ENCODE measurements around the gene GIMAP2. TPM values are rescaled to one million over a fixed set of nuclear protein-coding genes. Genes with fewer than 3 reads are reported as not detected.

The GIMAP2 gene
- total RNA-seq, 1 donor from 2014 or later = not detected

DNA sequence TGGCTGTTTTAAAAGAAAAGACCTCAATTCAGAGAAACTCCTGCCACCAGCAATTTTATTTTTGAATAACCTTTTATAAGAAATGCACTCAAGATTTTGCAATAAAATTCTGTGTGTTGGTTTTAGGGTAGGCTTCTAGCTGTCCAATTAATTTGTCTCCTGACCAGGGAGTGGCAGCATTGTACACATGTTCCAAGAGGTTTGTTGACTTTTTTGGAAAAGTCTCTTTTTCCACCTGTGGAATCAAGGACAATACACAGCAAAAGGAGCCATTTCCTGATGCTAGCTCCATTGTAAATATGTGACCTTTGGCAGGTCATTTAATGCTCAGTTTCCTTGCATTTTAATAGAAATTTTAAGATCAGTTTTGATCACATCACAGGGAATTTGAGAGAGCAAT is 53.5 kb downstream of the GIMAP2 start:
- Histone ChIP-seq H3K4me1 (ENCODE audit: insufficient read depth, low read length) (no peaks in the 10 kb centered on the region), H3K4me2 (ENCODE audit: low read length) (no peak overlapping the region), H4K20me1 (ENCODE audit: insufficient read depth, low read length) (no peaks in the 10 kb centered on the region), H3K27me3 (ENCODE audit: insufficient read depth, low read length) (no peaks in the 10 kb centered on the region), H3K9me3 (ENCODE audit: insufficient read depth, low read depth, low read length) (no peaks in the 10 kb centered on the region), H3K79me2 (ENCODE audit: insufficient read depth, low read length) (no peaks in the 10 kb centered on the region), H3K4me3 (ENCODE audit: insufficient read depth, low read depth, low read length) (no peak overlapping the region), H3K9ac (ENCODE audit: low read length) (no peak overlapping the region), H3K27ac (ENCODE audit: low read depth, low read length) (no peak overlapping the region), H3K36me3 (ENCODE audit: insufficient read depth, low read length) (no peaks in the 10 kb centered on the region), H2AFZ (ENCODE audit: low read depth, low read length) (no peak overlapping the region)
- H3K36me3 Mint-ChIP-seq (ENCODE audit: low read depth, unreplicated experiment) = no peaks in the 10 kb centered on the region
- H3K9me3 Mint-ChIP-seq (ENCODE audit: unreplicated experiment) = peaks cover 2% of the 10 kb centered on the region
- TF ChIP-seq, protein P1, sequence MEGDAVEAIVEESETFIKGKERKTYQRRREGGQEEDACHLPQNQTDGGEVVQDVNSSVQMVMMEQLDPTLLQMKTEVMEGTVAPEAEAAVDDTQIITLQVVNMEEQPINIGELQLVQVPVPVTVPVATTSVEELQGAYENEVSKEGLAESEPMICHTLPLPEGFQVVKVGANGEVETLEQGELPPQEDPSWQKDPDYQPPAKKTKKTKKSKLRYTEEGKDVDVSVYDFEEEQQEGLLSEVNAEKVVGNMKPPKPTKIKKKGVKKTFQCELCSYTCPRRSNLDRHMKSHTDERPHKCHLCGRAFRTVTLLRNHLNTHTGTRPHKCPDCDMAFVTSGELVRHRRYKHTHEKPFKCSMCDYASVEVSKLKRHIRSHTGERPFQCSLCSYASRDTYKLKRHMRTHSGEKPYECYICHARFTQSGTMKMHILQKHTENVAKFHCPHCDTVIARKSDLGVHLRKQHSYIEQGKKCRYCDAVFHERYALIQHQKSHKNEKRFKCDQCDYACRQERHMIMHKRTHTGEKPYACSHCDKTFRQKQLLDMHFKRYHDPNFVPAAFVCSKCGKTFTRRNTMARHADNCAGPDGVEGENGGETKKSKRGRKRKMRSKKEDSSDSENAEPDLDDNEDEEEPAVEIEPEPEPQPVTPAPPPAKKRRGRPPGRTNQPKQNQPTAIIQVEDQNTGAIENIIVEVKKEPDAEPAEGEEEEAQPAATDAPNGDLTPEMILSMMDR (IDR thresholded peaks at IDR 0.05; ENCODE audit: insufficient read depth, low read depth, low read length) = no peak
- no peak for TF ChIP-seq EZH2 (IDR thresholded peaks at IDR 0.05; ENCODE audit: insufficient read depth, low read length)
- H3K4me3 Mint-ChIP-seq (ENCODE audit: unreplicated experiment) = no peak overlapping the region
- H3K27me3 Mint-ChIP-seq (ENCODE audit: low read depth, unreplicated experiment) = peaks cover 90% of the 10 kb centered on the region
- DNase-seq (ENCODE audit: low read depth) (no peak), FAIRE-seq (no peak)
- no peak overlapping the region for H3K27ac Mint-ChIP-seq (ENCODE audit: unreplicated experiment)
- H3K4me1 Mint-ChIP-seq (ENCODE audit: low read depth, unreplicated experiment) = no peaks in the 10 kb centered on the region

DNA sequence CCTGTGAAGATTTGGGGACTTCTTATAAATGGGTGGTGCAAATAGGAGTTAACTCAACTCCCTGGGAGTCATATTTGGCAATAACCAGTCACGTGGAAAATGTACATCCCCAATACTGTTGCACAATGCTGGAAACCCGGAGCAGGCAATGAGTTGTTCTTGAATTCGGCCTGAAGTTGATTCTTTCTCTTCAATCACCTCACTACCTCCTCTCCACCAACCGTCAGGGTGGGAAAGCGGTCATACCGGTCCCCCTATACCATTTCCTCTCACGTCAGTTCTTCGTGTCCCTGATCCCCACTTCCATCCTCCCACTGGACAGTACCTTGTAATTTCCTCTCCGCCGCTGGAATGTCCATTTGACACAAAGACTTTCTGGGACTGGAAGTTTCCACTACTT is 54.5 kb downstream of the GIMAP2 start:
- Histone ChIP-seq H3K4me3 (ENCODE audit: insufficient read depth, low read depth, low read length) (no peak overlapping the region), H4K20me1 (ENCODE audit: insufficient read depth, low read length) (no peaks in the 10 kb centered on the region), H3K36me3 (ENCODE audit: insufficient read depth, low read length) (no peaks in the 10 kb centered on the region), H3K27me3 (ENCODE audit: insufficient read depth, low read length) (no peaks in the 10 kb centered on the region), H3K4me1 (ENCODE audit: insufficient read depth, low read length) (no peaks in the 10 kb centered on the region), H3K9ac (ENCODE audit: low read length) (no peak overlapping the region), H3K27ac (ENCODE audit: low read depth, low read length) (no peak overlapping the region), H3K4me2 (ENCODE audit: low read length) (no peak overlapping the region), H2AFZ (ENCODE audit: low read depth, low read length) (no peak overlapping the region), H3K79me2 (ENCODE audit: insufficient read depth, low read length) (no peaks in the 10 kb centered on the region), H3K9me3 (ENCODE audit: insufficient read depth, low read depth, low read length) (no peaks in the 10 kb centered on the region)
- DNase-seq (ENCODE audit: low read depth) (no peak), FAIRE-seq (no peak)
- Mint-ChIP-seq H3K27ac (ENCODE audit: unreplicated experiment) (no peak overlapping the region), H3K27me3 (ENCODE audit: low read depth, unreplicated experiment) (peaks cover 89% of the 10 kb centered on the region), H3K9me3 (ENCODE audit: unreplicated experiment) (peaks cover 2% of the 10 kb centered on the region), H3K4me3 (ENCODE audit: unreplicated experiment) (no peak overlapping the region), H3K36me3 (ENCODE audit: low read depth, unreplicated experiment) (no peaks in the 10 kb centered on the region), H3K4me1 (ENCODE audit: low read depth, unreplicated experiment) (no peaks in the 10 kb centered on the region)
- no peak for TF ChIP-seq EZH2 (IDR thresholded peaks at IDR 0.05; ENCODE audit: insufficient read depth, low read length)
- TF ChIP-seq, protein P1 (IDR thresholded peaks at IDR 0.05; ENCODE audit: insufficient read depth, low read depth, low read length) = no peak

DNA sequence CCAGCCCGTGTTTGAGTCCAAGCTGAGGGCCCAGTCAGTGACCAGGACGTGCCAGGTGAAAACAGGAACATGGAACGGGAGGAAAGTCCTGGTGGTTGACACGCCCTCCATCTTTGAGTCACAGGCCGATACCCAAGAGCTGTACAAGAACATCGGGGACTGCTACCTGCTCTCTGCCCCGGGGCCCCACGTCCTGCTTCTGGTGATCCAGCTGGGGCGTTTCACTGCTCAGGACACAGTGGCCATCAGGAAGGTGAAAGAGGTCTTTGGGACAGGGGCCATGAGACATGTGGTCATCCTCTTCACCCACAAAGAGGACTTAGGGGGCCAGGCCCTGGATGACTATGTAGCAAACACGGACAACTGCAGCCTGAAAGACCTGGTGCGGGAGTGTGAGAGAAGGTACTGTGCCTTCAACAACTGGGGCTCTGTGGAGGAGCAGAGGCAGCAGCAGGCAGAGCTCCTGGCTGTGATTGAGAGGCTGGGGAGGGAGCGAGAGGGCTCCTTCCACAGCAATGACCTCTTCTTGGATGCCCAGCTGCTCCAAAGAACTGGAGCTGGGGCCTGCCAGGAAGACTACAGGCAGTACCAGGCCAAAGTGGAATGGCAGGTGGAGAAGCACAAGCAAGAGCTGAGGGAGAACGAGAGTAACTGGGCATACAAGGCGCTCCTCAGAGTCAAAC is 56.9 kb downstream of the GIMAP2 start:
- H3K9me3 Mint-ChIP-seq (ENCODE audit: unreplicated experiment) = peaks cover 3% of the 10 kb centered on the region
- Histone ChIP-seq H3K79me2 (ENCODE audit: insufficient read depth, low read length) (no peaks in the 10 kb centered on the region), H3K9me3 (ENCODE audit: insufficient read depth, low read depth, low read length) (no peaks in the 10 kb centered on the region), H2AFZ (ENCODE audit: low read depth, low read length) (no peak overlapping the region), H3K36me3 (ENCODE audit: insufficient read depth, low read length) (no peaks in the 10 kb centered on the region), H4K20me1 (ENCODE audit: insufficient read depth, low read length) (no peaks in the 10 kb centered on the region), H3K4me3 (ENCODE audit: insufficient read depth, low read depth, low read length) (no peak overlapping the region), H3K27me3 (ENCODE audit: insufficient read depth, low read length) (no peaks in the 10 kb centered on the region), H3K4me2 (ENCODE audit: low read length) (no peak overlapping the region), H3K27ac (ENCODE audit: low read depth, low read length) (no peak overlapping the region), H3K4me1 (ENCODE audit: insufficient read depth, low read length) (no peaks in the 10 kb centered on the region), H3K9ac (ENCODE audit: low read length) (no peak overlapping the region)
- H3K27me3 Mint-ChIP-seq (ENCODE audit: low read depth, unreplicated experiment) = peaks cover 81% of the 10 kb centered on the region
- peaks cover 1% of the 10 kb centered on the region for H3K36me3 Mint-ChIP-seq (ENCODE audit: low read depth, unreplicated experiment)
- no peak overlapping the region for H3K4me3 Mint-ChIP-seq (ENCODE audit: unreplicated experiment)
- H3K27ac Mint-ChIP-seq (ENCODE audit: unreplicated experiment) = no peak overlapping the region
- no peak for TF ChIP-seq EZH2 (IDR thresholded peaks at IDR 0.05; ENCODE audit: insufficient read depth, low read length)
- TF ChIP-seq, protein P1 (IDR thresholded peaks at IDR 0.05; ENCODE audit: insufficient read depth, low read depth, low read length) = no peak
- FAIRE-seq (no peak), DNase-seq (ENCODE audit: low read depth) (no peak)
- no peaks in the 10 kb centered on the region for H3K4me1 Mint-ChIP-seq (ENCODE audit: low read depth, unreplicated experiment)

Data from astrocyte (in vitro differentiated cells and primary cell).